ENCODE data around the gene PELI2.

DNA sequence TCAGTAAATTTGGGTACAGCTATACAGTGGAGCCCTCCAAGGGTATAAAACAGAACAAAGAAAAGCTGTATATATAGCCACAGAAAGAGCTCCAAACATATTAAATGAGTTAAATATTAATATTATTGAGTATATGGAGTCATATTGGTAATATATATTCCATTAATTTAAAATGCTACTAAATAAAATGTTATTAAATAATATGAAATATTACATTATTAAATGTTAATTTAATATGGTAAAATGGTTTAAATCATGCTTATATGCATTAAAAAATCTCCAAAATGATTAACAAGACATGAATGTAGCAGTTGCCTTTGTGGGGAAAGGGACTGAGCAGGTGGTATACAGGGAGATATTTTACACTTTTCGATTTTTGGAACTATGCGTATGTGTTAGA lies 164.0 kb downstream of the PELI2 start:
- TF ChIP-seq POLR2AphosphoS5 (IDR thresholded peaks at IDR 0.05; ENCODE audit: low read depth, low read length) (no peak), POLR2A (IDR thresholded peaks at IDR 0.05; ENCODE audit: low read depth, low read length) (no peak), TAF1 (IDR thresholded peaks at IDR 0.05; ENCODE audit: borderline replicate concordance, low read depth, low read length) (no peak)
